HFFc6 (cell line): ENCODE data around the gene CSNK1G3. TPM values are rescaled to one million over a fixed set of nuclear protein-coding genes. Genes with fewer than 3 reads are reported as not detected.

ENCODE experiments used
- DNase-seq: peaks from one replicate; pipeline ENCODE4 v3.0.0-alpha.2; 2018
- H3K27ac Mint-ChIP-seq: 2 replicates; pipeline ENCODE4 v1.8.0; 2020; ENCODE audit warnings: mild to moderate bottlenecking, mixed read lengths
- H3K27me3 Mint-ChIP-seq: 2 replicates; pipeline ENCODE4 v1.8.0; 2021; ENCODE audit warnings: mild to moderate bottlenecking, moderate library complexity, mixed read lengths; ENCODE audit not compliant: insufficient read depth
- H3K36me3 Mint-ChIP-seq: 2 replicates; pipeline ENCODE4 v1.8.0; 2021; ENCODE audit warnings: low read depth, mixed read lengths
- H3K4me1 Mint-ChIP-seq: 2 replicates; pipeline ENCODE4 v1.8.0; 2020; ENCODE audit warnings: low read depth, mixed read lengths
- H3K4me3 Mint-ChIP-seq: 2 replicates; pipeline ENCODE4 v1.8.0; 2020; ENCODE audit warnings: mild to moderate bottlenecking, moderate library complexity, mixed read lengths
- H3K9me3 Mint-ChIP-seq: 2 replicates; pipeline ENCODE4 v1.8.0; 2020; ENCODE audit warnings: mild to moderate bottlenecking, mixed read lengths
- total RNA-seq, 6 experiments: library from RNA; stranded (reverse); fragmentation: NEBNext Ultra II Directional; extraction: Animal tissue kit (Norgen Biotek cat#: 25700); gene quantifications; 2 replicates in 1 of 6; 3 replicates in 5 of 6; pipeline ENCODE4 v1.2.3, GENCODE V29; 2021
- TF ChIP-seq, protein P1 (sequence below): fragments of 200-600 bp; sonication (generic); IDR thresholded peaks from 2 replicates; pipeline ENCODE4 v1.5.0; 2021; ENCODE audit warnings: antibody characterized with exemption, mild to moderate bottlenecking

The CSNK1G3 gene
- total RNA-seq, 6 experiments from 2014 or later = 28.9 to 40.0 (median 33.3) TPM

DNA sequence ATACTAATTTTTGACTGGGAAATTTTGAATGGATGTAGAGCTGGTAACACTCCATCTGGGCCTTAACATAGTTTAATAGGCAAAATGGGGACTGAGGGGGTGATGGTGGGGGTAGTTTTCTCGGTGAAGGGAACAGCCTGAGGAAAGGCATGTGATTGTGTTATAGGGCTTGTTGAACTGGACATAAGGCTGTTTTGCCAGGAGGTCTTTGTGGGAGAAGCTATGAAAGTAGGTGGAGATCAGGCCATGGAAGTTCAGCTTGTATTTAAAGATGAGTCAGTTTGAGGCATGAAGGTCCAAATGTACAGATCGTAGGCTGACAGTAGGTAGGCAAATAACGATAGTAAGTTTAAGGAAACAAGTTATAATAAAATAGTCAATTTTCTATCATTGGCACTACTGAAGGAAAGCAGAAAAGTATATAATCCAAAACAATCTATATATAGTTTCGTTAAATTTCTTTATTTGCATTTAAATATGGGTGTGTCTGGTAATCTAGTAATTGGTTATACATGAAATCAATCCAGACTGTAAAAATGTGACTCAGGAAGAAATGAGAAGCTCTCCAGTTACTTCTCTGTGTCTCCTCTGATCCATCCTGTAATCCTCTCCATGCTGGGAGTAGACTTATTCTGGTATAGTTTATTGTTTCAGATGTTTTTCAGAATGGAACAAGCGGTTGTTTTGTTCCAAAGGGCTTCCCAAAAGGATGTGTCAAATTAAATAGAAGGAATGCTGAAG is 2.8 kb downstream of the CSNK1G3 start:
- H3K9me3 Mint-ChIP-seq = no peaks in the 10 kb centered on the region
- H3K4me3 Mint-ChIP-seq = peak overlapping the region; percentile 2; the same call in 1 of the 2 replicates
- H3K27ac Mint-ChIP-seq = no peak overlapping the region
- TF ChIP-seq, protein P1, sequence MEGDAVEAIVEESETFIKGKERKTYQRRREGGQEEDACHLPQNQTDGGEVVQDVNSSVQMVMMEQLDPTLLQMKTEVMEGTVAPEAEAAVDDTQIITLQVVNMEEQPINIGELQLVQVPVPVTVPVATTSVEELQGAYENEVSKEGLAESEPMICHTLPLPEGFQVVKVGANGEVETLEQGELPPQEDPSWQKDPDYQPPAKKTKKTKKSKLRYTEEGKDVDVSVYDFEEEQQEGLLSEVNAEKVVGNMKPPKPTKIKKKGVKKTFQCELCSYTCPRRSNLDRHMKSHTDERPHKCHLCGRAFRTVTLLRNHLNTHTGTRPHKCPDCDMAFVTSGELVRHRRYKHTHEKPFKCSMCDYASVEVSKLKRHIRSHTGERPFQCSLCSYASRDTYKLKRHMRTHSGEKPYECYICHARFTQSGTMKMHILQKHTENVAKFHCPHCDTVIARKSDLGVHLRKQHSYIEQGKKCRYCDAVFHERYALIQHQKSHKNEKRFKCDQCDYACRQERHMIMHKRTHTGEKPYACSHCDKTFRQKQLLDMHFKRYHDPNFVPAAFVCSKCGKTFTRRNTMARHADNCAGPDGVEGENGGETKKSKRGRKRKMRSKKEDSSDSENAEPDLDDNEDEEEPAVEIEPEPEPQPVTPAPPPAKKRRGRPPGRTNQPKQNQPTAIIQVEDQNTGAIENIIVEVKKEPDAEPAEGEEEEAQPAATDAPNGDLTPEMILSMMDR = no peak
- DNase-seq = no peak
- H3K27me3 Mint-ChIP-seq = peaks cover 1% of the 10 kb centered on the region
- peaks cover 57% of the 10 kb centered on the region for H3K4me1 Mint-ChIP-seq
- no peaks in the 10 kb centered on the region for H3K36me3 Mint-ChIP-seq

DNA sequence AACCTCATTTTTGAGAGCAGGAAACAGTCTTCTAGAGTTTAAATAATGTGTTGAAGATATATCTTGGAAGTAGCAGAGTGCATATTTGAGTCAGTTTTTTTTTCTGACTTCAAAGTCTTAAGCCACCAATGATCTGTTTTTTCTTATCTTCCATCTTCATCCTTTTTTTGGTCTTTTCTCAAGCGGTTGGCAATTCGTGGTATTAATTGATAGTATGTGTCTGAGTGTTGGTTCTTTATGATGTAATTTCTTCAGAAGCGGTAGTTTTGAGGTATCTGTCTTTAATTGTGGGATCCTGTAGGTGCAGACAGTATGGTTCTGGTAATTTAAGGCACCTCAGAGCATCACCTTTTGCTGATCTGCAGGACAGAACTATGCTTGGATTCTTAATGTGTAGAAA is 3.9 kb downstream of the CSNK1G3 start:
- H3K27ac Mint-ChIP-seq = no peak overlapping the region
- H3K9me3 Mint-ChIP-seq = no peaks in the 10 kb centered on the region
- TF ChIP-seq, protein P1 = no peak
- peaks cover 52% of the 10 kb centered on the region for H3K4me1 Mint-ChIP-seq
- H3K36me3 Mint-ChIP-seq = no peaks in the 10 kb centered on the region
- no peak for DNase-seq
- H3K4me3 Mint-ChIP-seq = no peak overlapping the region
- peaks cover 1% of the 10 kb centered on the region for H3K27me3 Mint-ChIP-seq

DNA sequence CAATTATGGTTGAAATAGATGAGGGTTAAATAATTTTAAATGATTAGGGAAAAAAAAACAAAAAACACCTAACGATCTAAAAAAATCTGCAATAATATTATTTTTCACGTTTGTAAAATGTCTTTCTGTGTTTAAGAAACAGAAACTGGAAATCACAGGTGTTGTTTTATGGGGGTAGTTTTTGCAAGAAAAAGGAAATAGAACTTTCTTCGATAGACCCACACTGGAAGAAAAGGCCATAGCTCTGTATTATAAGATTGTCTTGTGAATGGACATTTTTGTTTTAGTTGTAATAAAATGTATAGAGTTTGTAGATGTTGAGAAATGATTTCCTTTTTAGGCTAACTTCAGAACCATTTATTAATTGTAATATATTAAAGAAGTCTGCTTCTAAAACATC is 5.5 kb downstream of the CSNK1G3 start:
- Mint-ChIP-seq H3K36me3 (no peaks in the 10 kb centered on the region), H3K4me3 (no peak overlapping the region), H3K4me1 (peaks cover 42% of the 10 kb centered on the region), H3K27ac (no peak overlapping the region), H3K9me3 (no peaks in the 10 kb centered on the region), H3K27me3 (peaks cover 1% of the 10 kb centered on the region)
- no peak for DNase-seq
- TF ChIP-seq, protein P1 = no peak

DNA sequence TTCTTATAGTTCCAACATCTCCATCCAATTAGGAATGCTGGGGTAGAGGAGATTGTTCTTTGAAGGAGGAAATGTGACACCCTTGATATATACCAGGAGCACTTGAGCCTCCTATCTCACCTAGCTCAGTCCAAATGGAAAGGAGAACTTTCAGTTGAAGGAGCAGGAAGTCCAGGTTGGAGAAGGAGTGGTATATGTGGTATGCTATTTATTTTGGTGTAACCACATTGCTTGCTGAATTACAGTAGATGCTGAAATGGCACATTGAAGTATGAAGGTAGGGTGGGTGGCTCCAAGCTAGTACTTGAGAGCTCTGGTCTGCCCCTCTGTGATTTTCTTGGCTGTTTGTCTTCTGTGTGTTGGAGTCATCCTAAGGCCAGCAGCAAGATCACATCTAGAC is 6.1 kb downstream of the CSNK1G3 start:
- no peak for DNase-seq
- TF ChIP-seq, protein P1 = no peak
- Mint-ChIP-seq H3K9me3 (no peaks in the 10 kb centered on the region), H3K4me3 (no peak overlapping the region), H3K36me3 (no peaks in the 10 kb centered on the region), H3K27me3 (peaks cover 1% of the 10 kb centered on the region; the same call in 1 of the 2 replicates), H3K4me1 (peaks cover 40% of the 10 kb centered on the region), H3K27ac (no peak overlapping the region)

DNA sequence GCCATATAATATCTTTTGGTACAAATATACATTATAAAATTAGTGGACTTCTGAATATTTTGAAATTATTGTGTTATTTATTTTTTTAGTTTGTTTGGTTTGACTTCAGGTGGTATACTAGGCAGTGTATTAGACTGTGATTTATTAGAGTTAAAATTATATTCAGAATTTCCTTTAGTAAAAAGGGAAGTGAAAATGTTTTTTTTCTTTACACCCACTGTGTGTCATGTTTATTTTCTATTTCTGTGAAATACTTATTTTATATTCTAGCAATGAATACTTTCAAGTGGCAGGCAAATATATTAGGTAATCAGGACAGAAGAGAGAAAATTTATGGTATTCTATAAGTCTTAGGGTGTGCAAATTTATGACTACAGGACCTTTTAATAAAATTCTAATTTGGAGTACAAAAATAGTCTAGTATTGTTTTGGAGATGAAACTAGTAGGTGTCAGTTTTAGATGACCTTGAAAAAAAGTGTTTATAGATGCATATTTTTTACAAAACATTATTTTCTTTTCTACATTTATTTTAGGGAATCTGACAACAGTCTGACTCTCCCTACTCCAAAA is 8.8 kb downstream of the CSNK1G3 start:
- no peaks in the 10 kb centered on the region for H3K27me3 Mint-ChIP-seq
- H3K27ac Mint-ChIP-seq = no peak overlapping the region
- H3K4me3 Mint-ChIP-seq = no peak overlapping the region
- H3K36me3 Mint-ChIP-seq = no peaks in the 10 kb centered on the region
- TF ChIP-seq, protein P1 = no peak
- DNase-seq = no peak
- no peaks in the 10 kb centered on the region for H3K9me3 Mint-ChIP-seq
- peaks cover 13% of the 10 kb centered on the region for H3K4me1 Mint-ChIP-seq
